ENCODE measurements around the gene PCSK2. TPM values are rescaled to one million over a fixed set of nuclear protein-coding genes. Genes with fewer than 3 reads are reported as not detected.

PCSK2 gene
- polyA plus RNA-seq, 3 donors = not detected

DNA sequence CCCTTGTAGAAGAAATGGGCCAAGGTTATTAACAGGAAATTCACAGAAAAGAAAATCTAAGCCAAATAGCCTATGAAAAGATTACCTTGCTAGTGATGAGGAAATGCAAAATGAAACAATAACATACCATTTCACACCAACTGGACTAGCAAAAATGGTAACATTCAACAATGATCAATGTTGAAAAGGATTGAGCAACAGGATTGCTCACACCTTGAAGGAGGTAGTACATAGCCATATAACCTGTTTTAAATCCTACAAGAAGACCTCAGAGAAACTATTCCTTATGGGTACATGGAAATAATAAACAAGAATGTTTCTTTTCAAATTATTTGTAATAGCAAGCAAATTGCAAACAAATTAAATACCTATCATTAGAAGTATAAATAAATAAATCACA, 196.9 kb downstream of the PCSK2 start:
- H4K20me1 ChIP-seq (ENCODE audit: insufficient read depth, low read length) = no peaks in the 10 kb centered on the region
- H3K9me3 Mint-ChIP-seq = peaks cover 0 to 1% (median 0%) of the 10 kb centered on the region in 7 donors
- H3K27me3 Mint-ChIP-seq (ENCODE audit: low read depth in 3 of 3) = peaks cover 2 to 7% (median 2%) of the 10 kb centered on the region in 3 donors
- no peak overlapping the region for H3K9ac ChIP-seq (ENCODE audit: insufficient read depth, low read length, poor library complexity, severe bottlenecking)
- H3K27ac ChIP-seq (ENCODE audit: low read depth in 1 of 2, low read length in 2 of 2) = no peak overlapping the region
- no peak for DNase-seq
- no peak overlapping the region for H3K4me3 Mint-ChIP-seq
- H3K9me3 ChIP-seq (replicated peaks in 1 of 2; ENCODE audit: control insufficient read depth in 1 of 2, insufficient read depth in 1 of 2, low read length in 2 of 2) = no peaks in the 10 kb centered on the region
- H3K4me1 ChIP-seq (ENCODE audit: control insufficient read depth in 1 of 2, insufficient read depth in 2 of 2, low read length in 2 of 2) = no peaks in the 10 kb centered on the region
- intact Hi-C loops (cut with micrococcal nuclease) = no loop called here
- no peaks in the 10 kb centered on the region for H3K79me2 ChIP-seq (ENCODE audit: insufficient read depth, low read length)
- H2AFZ ChIP-seq (ENCODE audit: insufficient read depth, low read depth, low read length, poor library complexity, severe bottlenecking) = no peak overlapping the region
- H3K27ac Mint-ChIP-seq = no peak overlapping the region
- peaks cover 0 to 2% of the 10 kb centered on the region in 2 donors for H3K27me3 ChIP-seq (ENCODE audit: control insufficient read depth in 2 of 2, insufficient read depth in 2 of 2, low read length in 2 of 2)
- H3K36me3 Mint-ChIP-seq = no peaks in the 10 kb centered on the region
- H3K4me2 ChIP-seq (replicated peaks; ENCODE audit: extremely low read depth, low read length, poor library complexity, severe bottlenecking) = no peak overlapping the region
- TF ChIP-seq, protein P1, sequence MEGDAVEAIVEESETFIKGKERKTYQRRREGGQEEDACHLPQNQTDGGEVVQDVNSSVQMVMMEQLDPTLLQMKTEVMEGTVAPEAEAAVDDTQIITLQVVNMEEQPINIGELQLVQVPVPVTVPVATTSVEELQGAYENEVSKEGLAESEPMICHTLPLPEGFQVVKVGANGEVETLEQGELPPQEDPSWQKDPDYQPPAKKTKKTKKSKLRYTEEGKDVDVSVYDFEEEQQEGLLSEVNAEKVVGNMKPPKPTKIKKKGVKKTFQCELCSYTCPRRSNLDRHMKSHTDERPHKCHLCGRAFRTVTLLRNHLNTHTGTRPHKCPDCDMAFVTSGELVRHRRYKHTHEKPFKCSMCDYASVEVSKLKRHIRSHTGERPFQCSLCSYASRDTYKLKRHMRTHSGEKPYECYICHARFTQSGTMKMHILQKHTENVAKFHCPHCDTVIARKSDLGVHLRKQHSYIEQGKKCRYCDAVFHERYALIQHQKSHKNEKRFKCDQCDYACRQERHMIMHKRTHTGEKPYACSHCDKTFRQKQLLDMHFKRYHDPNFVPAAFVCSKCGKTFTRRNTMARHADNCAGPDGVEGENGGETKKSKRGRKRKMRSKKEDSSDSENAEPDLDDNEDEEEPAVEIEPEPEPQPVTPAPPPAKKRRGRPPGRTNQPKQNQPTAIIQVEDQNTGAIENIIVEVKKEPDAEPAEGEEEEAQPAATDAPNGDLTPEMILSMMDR (IDR thresholded peaks at IDR 0.05) = no peak
- H3K4me1 Mint-ChIP-seq = no peaks in the 10 kb centered on the region
- no peak overlapping the region for H3K4me3 ChIP-seq (replicated peaks in 1 of 3; ENCODE audit: low read depth in 2 of 3, low read length in 3 of 3)
- H3K36me3 ChIP-seq (replicated peaks in 1 of 2; ENCODE audit: control insufficient read depth in 1 of 2, insufficient read depth in 2 of 2, low read length in 2 of 2) = no peaks in the 10 kb centered on the region

DNA sequence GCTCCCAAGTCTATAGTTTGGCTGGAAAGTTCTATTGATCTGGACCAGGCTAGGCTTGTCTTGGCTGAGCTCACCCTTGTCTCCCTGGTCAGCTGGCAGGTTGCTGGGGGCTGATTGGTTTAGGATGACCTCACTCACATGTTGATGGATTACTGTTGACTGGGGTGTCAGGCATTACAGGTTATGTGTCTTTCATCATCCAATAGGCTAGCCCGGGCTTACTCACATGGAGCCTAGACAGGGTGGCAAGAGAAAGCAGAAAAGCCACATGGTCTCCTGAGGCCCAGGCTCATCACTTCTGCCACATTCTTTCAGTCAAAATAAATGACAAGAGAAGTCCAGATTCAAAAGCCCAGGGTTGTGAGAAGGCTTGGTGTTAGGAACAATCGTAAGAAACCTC, 200.8 kb downstream of the PCSK2 start:
- no CpG with 5 or more reads among the region's 2 CpGs for WGBS (ENCODE audit: insufficient coverage)
- no peaks in the 10 kb centered on the region for H4K20me1 ChIP-seq (ENCODE audit: insufficient read depth, low read length)
- TF ChIP-seq, protein P1 (IDR thresholded peaks at IDR 0.05) = no peak
- H3K4me2 ChIP-seq (replicated peaks; ENCODE audit: extremely low read depth, low read length, poor library complexity, severe bottlenecking) = no peak overlapping the region
- H2AFZ ChIP-seq (ENCODE audit: insufficient read depth, low read depth, low read length, poor library complexity, severe bottlenecking) = no peak overlapping the region
- H3K27ac Mint-ChIP-seq = no peak overlapping the region
- H3K27ac ChIP-seq (ENCODE audit: low read depth in 1 of 2, low read length in 2 of 2) = no peak overlapping the region
- no peaks in the 10 kb centered on the region for H3K27me3 ChIP-seq (ENCODE audit: control insufficient read depth in 2 of 2, insufficient read depth in 2 of 2, low read length in 2 of 2)
- H3K9me3 ChIP-seq (replicated peaks in 1 of 2; ENCODE audit: control insufficient read depth in 1 of 2, insufficient read depth in 1 of 2, low read length in 2 of 2) = no peaks in the 10 kb centered on the region
- no peaks in the 10 kb centered on the region for H3K4me1 Mint-ChIP-seq
- H3K4me3 ChIP-seq (replicated peaks in 1 of 3; ENCODE audit: low read depth in 2 of 3, low read length in 3 of 3) = no peak overlapping the region
- H3K4me1 ChIP-seq (ENCODE audit: control insufficient read depth in 1 of 2, insufficient read depth in 2 of 2, low read length in 2 of 2) = no peaks in the 10 kb centered on the region
- no peaks in the 10 kb centered on the region for H3K36me3 Mint-ChIP-seq
- no peak overlapping the region for H3K9ac ChIP-seq (ENCODE audit: insufficient read depth, low read length, poor library complexity, severe bottlenecking)
- intact Hi-C loops (cut with micrococcal nuclease) = no loop called here
- H3K79me2 ChIP-seq (ENCODE audit: insufficient read depth, low read length) = no peaks in the 10 kb centered on the region
- DNase-seq = no peak
- H3K36me3 ChIP-seq (replicated peaks in 1 of 2; ENCODE audit: control insufficient read depth in 1 of 2, insufficient read depth in 2 of 2, low read length in 2 of 2) = no peaks in the 10 kb centered on the region
- peaks cover under 1 to 10% (median 6%) of the 10 kb centered on the region in 3 donors for H3K27me3 Mint-ChIP-seq (ENCODE audit: low read depth in 3 of 3)
- H3K9me3 Mint-ChIP-seq = peaks cover 0 to 1% (median 0%) of the 10 kb centered on the region in 7 donors
- H3K4me3 Mint-ChIP-seq = no peak overlapping the region

All from CD14-positive monocyte (primary cell).